ENCODE results near the gene A1CF.
"Not testable (repeated sequence)": the region's sequence is repeated elsewhere in the genome, so short reads cannot be mapped to it uniquely, and the experiment has no call there.

Gene A1CF

DNA sequence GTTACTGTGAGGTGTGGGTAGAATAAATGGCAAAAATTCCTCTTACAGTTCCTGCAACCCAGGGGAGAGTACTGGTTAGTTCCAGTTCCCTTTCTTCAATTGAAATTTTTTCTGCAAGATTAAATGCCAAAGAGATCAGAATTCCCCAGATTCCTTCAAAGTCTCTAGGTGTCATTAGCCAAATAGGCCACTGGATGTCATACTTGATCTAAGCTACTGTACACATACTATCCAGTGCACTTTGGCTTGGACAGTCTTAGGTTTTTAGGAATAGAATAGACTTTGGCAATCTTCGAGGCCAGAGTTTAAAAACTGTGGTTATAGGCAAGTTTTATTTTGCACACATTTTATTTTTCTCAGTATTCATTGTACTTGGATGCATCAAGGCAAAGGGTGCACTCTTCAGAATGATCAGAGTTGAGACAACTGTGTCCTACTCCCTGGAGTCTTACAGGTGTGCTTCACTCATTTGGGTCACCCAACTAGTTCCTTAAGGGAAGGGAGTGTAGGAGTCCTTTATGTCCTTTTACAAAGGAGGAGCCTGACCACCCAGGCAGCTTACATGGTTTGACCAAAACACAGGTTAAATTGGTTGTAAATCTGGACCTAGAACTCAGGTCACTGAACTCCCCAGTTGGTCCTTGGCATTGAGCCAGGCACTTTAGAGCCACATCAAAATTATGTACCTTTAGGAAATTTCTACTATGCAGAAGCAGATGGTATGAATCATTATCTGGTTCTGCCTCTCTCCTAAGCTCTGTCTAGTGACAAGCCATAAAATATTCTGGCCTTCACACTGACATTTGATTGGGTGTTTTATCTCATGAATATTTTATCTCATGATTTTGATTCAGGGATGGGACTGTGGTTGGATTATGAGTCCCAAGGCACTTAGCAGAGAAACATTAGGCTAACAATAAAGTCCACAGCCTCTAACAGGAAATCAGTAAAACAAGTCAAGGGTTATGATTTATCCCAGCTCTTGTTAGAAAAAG lies 96.2 kb downstream of the A1CF start:
- DNase-seq (ENCODE audit: low read depth in 3 of 3, low spot score in 1 of 3): no peak

DNA sequence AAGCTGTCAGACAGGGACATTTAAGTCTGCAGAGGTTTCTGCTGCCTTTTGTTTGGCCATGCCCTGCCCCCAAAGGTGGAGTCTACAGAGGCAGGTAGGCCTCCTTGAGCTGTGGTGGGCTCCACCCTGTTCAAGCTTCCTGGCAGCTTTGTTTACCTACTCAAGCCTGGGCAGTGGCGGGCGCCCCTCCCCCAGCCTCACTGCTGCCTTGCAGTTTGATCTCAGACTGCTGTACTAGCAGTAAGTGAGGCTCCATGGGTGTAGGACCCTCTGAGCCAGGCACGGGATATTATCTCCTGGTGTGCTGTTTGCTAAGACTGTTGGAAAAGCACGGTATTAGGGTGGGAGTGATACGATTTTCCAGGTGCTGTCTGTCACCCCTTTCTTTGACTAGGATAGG lies 97.5 kb downstream of the A1CF start:
- not testable (repeated sequence) for DNase-seq (ENCODE audit: low read depth in 3 of 3, low spot score in 1 of 3)

- DNase-seq (ENCODE audit: low read depth in 3 of 3, low spot score in 1 of 3): not testable (repeated sequence)
Measured at GRCh38 chr10:50782017-50782416, 103.4 kb downstream of the A1CF start.

DNA sequence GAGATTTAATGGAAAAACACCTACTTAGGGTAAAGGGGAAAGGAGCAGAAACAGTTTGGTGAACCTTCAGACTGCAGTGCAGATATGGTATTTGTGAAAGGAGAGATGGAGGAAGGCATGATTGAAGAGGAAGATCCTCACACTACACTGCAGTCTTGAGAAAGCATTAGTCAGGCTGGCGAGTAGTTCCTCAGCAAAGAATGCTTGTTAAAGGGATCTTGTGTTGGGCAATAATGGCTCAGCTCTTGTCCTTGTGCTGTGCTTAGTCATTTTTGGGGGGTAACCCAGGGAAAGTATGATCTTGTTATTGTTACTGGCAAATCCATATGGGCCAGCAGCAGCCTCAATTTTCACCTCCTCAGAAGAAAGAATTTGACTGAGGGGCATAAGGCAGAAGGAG lies 105.4 kb downstream of the A1CF start:
- DNase-seq (ENCODE audit: low read depth in 3 of 3, low spot score in 1 of 3): not testable (repeated sequence)

- not testable (repeated sequence) for DNase-seq (ENCODE audit: low read depth in 3 of 3, low spot score in 1 of 3)
Measured at GRCh38 chr10:50774868-50775267, 110.6 kb downstream of the A1CF start.

GRCh38 chr10:50772042-50772441 lies 113.4 kb downstream of the A1CF start:
- DNase-seq (ENCODE audit: low read depth in 3 of 3, low spot score in 1 of 3): not testable (repeated sequence)

- not testable (repeated sequence) for DNase-seq (ENCODE audit: low read depth in 3 of 3, low spot score in 1 of 3)
Measured at GRCh38 chr10:50766774-50767513, 118.5 kb downstream of the A1CF start.
